HG02798 (cell line): Measurements from ENCODE around the gene OR4D6.
"Not testable (repeated sequence)": the region's sequence is repeated elsewhere in the genome, so short reads cannot be mapped to it uniquely, and the experiment has no call there.

Experiments used
- ATAC-seq: cut with Tn5 transposase; IDR thresholded peaks from one replicate; pipeline ENCODE4 v1.9.1; 2021; ENCODE audit warnings: mild to moderate bottlenecking; ENCODE audit not compliant: unreplicated experiment, poor library complexity

Gene OR4D6

DNA sequence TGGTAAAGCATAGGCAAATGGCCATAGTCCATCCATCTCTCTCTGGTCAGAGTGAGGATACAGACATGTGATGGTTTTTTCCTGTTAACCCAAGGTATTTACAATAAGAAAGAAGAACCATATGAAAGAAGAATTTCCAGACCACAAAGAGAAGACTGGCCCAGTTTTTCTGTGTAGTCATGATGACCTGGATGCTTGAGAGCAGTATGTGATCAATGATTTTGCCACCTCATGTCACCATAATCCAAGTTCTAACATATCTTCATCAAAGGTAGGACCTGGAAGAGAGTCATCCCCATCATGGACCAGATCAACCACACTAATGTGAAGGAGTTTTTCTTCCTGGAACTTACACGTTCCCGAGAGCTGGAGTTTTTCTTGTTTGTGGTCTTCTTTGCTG lies at the start of gene OR4D6:
TSS of gene OR4D6 (plus strand) at position 301 of the 400 bp plus-strand sequence. CDS start at position 301, 0 bp downstream.
- no peak for ATAC-seq

DNA sequence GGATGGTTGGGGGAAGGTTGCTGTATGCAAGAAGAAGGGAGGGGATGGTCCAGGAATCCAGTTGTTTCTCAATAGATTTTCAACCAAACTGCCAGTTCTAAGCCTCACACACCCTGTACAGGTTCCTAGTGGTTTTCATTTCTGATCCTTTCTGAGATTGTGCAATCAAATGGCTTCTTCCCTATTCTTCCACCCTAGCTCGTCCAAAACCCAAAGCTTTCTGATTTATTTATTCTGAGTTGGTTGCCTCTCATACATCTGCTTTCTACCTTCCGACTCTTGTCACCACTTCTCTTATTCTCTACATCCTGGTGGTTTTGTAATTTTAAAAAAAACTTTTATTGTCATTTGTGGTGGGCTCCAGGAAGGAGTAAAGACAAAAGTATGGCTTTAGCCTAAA lies 43.1 kb upstream of the OR4D6 start:
- no peak for ATAC-seq

DNA sequence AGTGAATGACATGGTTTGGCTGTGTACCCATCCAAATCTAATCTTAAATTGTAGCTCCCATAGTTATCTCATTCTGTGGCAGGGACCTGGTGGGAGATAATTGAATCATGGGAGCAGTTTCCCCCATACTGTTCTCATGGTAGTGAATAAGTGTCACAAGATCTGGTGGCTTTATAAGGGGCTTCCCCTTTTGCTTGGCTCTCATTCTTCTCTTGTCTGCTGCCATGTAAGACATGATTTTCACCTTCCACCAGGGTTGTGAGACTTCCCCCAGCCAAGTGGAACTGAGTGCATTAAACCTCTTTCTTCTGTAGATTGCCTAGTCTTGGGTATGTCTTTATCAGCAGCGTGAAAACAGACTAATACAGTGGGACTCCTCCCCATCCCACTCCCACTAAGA lies 41.6 kb upstream of the OR4D6 start:
- no peak for ATAC-seq

DNA sequence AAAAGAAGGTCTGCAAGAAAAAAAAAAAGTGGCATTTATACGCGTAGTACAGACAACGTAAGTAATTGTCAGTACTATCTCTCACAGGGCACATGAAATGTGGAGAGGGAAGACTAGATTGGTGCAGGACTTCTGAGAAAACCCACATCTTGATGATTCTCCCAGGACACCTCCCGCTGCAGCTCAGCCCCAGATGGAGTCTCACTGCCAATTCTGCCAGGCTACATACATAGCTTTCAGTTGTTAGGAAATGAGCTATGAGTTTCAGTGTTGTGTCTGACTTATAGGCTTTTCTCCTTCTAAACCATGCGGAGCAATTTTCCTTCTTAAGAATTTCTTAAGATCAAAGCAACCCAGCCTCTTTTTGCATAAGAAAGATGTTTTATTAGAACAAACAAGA lies 40.1 kb upstream of the OR4D6 start:
- ATAC-seq: no peak

DNA sequence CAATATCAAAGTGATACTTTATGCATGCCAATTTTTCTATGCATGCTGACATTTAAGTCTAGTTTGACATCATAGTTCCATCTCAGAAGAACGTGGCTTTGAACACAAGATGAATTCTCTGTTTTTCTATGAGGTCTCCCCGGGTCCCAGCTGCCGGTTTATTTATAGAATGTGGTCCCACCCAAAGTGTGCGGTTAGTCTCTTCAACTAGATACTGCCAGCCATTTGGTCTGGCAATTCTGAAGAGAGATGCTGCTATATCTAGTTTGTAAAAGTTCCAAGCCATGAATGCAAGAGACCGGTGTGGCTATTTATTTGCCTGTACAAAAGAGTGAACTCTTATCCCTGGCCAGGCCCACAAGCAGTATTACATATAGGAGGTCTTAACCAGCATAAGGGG lies 39.7 kb upstream of the OR4D6 start:
- no peak for ATAC-seq

DNA sequence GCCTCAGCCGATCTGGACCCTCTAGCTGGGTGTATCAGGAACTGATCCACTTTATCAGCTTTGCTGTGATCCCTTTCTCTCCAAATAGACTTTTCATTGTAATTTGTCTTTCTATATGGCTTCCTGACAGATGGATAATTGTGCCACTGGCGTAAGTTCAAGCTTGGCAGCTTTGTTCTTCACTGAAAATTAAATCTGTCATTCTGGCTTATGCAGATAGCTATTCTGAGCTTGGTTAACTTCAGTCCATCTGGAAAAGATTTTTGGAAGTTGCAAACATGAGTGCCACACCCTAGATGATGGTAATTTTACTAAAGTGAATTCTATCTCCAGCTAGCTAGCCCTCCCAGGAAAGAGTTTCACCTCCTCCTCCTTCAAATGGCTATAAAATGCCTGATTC lies 38.6 kb upstream of the OR4D6 start:
- no peak for ATAC-seq

DNA sequence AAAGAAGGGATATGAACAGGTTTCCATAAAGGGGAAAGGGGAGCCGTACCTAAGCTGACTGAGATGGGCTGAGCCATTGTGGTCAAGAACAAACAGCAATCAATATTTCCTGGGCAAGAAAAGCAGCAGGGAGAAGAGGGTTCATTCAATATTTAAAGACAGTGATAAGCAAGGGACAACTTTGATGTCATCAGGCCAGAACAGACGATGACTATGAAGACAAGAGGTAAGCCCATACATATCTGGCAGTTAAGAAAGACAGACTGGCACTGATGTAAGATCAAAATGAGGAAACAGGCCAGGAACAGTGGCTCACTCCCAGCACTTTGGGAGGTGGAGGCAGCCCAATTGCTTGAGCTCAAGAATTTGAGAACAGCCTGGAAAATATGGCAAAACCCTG lies 32.9 kb upstream of the OR4D6 start:
- ATAC-seq: no peak

DNA sequence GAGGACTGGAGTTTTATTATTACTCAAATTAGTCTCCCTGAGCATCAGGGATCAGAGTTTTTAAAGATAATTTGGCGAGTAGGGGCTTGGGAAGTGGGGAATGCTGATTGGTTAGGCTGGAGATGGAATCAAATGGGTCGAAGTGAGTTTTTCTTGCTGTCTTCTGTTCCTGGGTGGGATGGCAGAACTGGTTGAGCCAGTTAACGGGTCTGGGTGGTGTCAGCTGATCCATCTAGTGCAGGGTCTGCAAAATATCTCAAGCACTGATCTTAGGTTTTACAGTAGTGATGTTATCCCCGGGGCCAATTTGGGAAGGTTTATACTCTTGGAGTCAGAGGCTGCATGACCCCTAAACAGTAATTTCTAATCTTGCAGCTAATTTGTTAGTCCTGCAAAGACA lies 31.6 kb upstream of the OR4D6 start:
- ATAC-seq: no peak

DNA sequence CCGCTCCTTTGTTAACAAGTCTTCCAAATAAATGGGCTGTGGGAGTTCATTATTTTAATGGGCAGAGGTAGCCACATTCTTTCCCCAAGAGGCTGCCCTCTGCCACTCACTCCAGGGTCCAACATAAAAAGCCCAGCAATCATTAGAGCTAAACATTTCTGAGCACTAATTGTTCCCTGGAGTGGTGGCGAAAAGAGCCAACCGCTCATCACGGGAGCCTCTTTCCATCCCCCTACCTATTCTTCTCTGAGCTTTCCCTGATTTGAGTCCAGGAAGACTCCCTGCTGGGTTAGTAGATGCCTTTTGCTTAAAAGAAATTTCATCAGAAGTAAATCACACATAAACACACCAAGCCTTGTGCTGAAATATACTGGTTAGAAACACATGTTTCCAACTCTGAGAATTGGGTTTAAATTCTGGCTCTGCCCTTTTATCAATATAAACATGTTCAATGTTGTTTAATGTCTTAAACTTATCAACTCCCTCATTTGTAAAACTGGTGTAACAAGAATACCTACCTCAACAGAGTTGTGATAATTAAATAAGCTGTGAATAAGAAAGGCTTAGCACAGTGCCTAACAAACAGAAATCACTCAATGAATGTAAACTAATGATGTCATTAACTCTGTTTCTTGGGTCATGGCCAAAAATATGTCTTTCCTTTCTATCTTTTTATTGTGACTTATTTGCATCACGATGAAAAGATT lies 30.2 kb upstream of the OR4D6 start, which contains the start of gene OR5A2:
TSS of gene OR5A2 (minus strand) at position 53 of the 707 bp plus-strand sequence. CDS start 3,460 bp downstream, outside the sequence.
- no peak for ATAC-seq

DNA sequence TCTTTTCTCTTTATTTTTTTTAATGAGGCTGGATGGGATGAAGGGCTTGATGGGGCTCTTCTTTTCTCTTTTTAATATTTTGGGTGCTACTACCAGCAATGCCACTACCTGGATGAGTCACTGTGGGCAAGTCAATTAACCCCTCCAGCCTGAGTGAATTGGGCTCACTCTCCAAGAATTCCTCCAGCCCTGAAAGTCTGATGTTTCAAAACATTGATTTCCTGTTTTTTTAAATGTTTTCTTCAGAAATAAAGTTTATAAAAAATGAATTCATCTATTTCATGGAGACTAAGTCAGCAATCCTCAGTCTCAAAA lies 29.7 kb upstream of the OR4D6 start:
- no peak for ATAC-seq

DNA sequence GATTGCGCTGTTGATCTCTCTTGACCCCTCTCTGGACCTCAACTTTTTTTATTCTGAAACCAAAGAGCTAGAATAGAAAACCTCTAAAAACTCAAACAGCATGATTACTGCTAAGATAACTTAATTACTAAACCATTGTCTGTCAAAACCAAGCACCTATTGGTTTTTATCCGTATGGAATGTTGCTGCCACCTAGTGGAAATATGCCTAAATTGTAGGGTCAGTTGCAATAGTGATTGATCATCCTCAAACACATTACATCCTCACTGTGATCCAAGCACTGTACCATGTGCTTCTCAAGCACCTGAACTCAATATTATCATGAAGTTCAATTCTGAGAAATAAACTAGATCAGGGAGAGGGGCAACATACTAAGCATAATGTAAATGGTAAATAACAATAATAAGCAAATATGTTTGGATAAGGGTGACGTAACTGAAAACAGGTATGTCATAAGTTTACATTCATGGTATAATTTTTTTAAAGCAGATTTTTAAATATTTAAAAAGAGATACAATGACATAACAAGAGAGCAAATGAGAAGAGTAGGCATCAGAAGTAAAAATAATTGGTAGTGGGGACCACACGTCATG lies 26.7 kb upstream of the OR4D6 start:
- peak; percentile 89 for ATAC-seq

DNA sequence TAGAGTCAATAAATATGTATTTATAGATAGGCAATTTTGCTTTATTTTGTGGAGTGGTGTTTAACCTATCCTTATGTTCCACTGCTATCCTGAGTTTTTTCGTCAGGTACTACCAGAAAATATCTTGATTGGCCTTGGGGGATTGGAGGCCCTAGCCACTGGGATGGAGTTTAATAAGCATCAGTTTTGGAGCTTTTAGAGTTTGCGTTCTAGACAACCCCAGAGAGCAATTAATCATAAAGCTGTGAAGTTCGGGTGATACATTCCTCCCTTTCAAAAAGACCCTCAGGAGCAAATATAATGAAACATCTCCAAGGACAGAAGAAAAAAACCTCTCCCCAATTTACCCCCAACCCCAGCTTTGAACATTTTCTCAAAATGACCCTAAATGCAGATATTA lies 20.6 kb upstream of the OR4D6 start, which contains the start of gene OR5A1:
TSS of gene OR5A1 (plus strand) at position 301 of the 400 bp plus-strand sequence. CDS start 6,700 bp downstream, outside the sequence.
- no peak for ATAC-seq

DNA sequence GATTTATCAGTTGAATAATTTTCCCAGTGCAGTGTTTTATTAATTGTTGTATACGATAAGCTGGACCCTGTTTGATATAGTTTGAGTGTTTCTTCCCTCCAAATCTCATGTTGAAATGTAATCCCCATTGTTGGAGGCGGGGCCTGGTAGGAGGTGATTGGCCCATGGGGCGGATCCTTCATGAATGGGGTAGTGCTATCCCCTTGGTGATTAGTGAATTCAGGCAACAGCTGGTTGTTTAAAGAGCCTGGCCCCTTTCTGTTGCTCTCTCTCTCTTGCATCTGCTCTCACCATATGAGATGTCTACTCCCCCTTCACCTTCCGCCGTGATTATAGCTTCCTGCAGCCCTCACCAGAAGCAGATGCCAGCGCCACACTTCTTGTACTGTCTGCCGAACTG lies 19.0 kb upstream of the OR4D6 start:
- ATAC-seq: no peak

DNA sequence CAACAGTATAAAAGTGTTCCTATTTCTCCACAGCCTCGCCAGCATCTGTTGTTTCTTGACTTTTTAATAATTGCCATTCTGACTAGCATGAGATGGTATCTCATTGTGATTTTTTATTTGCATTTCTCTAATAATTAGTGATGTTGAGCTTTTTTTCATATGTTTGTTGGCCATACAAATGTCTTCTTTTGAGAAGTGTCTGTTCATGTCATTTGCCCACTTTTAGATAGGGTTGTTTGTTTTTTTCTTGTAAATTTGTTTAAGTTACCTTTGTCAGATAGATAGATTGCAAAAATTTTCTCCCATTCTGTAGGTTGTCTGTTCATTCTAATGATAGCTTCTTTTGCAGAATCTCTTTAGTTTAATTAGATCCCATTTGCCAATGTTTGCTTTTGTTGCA lies 11.1 kb upstream of the OR4D6 start:
- not testable (repeated sequence) for ATAC-seq

DNA sequence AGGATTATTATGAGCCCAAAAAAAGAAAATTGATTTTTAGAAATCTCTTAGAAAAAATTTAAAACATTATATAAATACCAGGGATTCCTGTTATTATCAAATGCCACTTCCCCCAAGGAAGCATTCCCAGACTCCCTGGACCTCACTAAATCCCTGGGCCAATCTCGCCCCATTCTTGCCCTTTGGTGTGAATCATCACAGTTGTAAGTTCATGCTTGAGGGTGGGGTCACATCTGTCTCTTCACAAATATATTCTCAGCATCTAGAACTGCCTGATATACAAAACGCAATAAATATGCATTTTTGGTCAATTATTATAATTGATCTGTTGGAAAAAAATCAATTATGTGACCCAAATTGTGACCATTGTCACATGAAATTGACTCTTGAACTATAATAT lies 8.3 kb upstream of the OR4D6 start:
- no peak for ATAC-seq

DNA sequence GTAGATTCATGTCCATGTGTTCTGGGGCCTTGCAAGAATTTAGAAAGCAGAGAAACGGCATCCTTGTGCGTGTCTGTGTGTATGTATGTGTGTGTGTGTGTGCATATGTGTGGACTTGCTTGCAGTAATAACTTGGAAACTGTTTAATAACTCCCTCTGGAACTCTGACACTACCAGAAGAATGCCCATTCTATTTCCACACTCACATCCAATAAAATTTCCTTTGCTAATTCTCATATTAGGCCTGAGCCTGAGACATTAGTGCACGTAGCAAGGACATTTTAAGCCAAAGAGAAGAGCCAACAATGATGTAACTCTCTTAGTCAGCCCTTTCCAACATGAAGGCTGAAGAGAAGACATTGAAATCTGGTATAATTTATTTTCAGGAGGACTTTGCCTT lies 3.2 kb downstream of the OR4D6 start:
- ATAC-seq: no peak

DNA sequence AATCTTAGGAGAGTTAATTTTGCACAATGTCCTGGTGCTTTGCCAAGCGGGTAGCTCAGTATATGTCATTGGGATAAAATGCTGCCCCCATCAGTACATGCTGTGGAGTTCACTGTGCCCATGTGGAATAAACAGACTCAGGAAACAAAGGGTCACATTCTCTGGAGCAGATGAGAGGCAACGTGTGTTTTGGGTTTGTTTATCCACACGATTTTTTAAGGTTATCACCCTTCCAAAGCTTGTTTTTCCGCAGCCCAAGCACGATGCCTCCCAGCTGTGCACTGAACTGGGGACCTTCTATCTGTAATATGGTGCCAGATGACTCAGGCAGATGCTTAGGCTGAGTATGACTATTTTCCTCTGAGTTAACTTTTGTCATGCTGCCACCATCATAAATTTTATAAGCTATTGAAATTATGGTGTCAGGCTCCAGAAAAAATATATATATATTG lies 6.5 kb downstream of the OR4D6 start:
- no peak for ATAC-seq

DNA sequence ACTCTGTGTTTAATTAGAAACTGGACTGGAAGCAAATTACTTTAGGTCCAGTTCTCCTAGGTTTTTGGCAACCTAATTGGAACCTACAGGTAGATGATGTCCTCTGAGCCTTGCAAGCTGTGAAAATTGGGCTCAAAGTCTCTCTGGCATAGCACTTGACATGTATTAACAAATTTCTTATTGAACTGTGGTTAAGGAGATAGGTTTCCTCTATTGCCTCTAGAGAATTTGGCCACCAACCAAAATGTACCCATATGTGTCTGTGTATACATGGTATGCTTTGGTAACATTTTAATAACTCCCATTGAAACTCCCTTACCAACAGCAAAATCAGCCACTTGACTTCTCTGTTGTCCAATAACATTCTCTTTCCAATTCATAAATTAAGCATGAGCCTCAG lies 16.3 kb downstream of the OR4D6 start, which contains the start of gene OR4D10:
TSS of gene OR4D10 (plus strand) at position 301 of the 400 bp plus-strand sequence. CDS start 4,115 bp downstream, outside the sequence.
- ATAC-seq: no peak

DNA sequence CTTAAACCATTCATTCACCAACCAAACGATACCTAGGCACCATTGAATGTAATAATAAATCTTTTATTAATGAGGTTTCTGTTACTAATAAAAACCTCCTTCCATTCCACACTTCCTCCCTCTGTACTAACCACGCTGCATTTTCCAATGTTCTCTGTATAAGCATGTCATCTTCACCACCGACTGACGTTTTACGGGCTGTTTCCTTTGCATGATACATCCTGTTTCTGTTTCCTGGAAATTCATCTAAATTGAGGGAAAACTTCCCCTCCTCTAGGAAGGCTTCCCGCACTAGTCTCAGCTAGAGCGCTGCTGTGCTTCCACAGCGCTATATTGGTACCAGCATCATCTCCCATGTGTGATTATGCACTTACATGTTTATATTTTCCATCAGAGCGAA lies 18.4 kb downstream of the OR4D6 start:
- no peak for ATAC-seq

DNA sequence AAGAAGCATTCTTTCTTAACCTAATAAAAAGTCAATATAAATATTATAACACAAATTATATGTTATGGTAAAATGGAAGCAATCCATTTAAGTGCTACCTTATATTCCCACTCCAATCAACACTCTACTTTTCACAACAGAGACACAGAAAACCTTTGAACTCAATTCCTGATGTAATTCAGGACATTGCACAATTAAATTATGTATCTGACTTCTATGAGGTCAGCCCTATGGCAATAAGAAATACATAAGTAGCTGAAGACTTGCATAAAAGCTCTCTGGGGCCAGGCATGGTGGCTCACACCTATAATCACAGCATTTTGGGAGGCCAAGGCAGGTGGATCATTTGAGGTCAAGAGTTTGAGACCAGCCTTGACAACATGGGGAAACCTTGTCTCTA lies 23.1 kb downstream of the OR4D6 start:
- ATAC-seq: no peak

DNA sequence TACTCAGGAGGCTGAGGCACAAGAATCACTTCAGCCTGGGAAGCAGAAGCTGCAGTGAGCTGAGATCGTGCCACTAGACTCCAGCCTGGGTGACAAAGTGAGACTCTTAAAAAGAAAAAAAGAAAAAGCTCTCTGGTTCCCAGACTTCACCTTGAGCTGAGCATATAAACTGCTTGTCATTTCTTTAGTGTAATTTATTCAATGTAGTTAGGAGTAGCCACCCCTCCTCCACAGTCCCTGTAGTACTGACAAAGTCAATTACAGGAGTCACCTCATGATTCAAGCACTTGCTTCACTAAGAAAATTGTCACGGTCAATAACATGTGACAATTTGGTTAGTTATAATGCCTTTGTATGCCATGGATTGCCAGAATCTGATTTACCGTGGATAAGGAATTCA lies 23.6 kb downstream of the OR4D6 start:
- no peak for ATAC-seq

DNA sequence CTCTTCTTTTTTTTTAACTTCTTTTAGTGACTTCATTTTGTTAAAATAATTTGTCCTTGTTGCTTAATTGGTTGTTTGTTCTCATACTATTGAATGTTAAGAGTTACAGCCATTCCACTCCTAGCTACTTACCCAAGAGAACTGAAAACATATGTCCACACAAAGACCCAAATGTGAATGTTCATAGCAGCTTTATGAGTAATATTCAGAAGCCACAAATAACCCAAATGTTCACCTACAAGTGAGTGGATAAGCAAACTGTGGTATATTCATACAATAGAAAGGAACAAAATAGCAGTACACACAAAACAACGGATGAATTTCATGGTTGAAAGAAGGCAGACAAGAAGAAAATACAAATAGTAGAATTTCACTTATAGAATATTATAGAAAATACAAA lies 45.2 kb downstream of the OR4D6 start:
- ATAC-seq: no peak
